Left colon (tissue), 2 donors: ENCODE results near the gene AHNAK2. TPM values are rescaled to one million over a fixed set of nuclear protein-coding genes. Genes with fewer than 3 reads are reported as not detected.

Experiments
- ATAC-seq: fragments of 200-7000 bp; cut with Tn5 transposase; one replicate; pipeline ENCODE4 v1.9.1; 2020; ENCODE audit warnings: mild to moderate bottlenecking, moderate library complexity
- DNase-seq, 2 donors: peaks; one replicate each; pipeline ENCODE4 v3.0.0-alpha.2; 2020
- intact Hi-C, 2 donors: fragments of 100-400 bp; cut with DNase I in 1 of 2; cut with micrococcal nuclease in 1 of 2; formaldehyde crosslinking; loops; one replicate each; pipeline versions ENCODE4 v1.11.2 to v1.14.0; 2022; cut with DNase I, micrococcal nuclease
- total RNA-seq, 2 donors: library from RNA; stranded (reverse); fragmentation: NEBNext Ultra II Directional; extraction: Animal tissue kit (Norgen Biotek cat#: 25700); gene quantifications; one replicate each; pipeline ENCODE4 v1.2.1, GENCODE V29; 2021
- donor health status: DM: no; HTN: no; CAD: no.
- donor health status: DM: yes; HTN: yes; CAD: no.

AHNAK2 gene
- total RNA-seq, 2 donors from 2014 or later, result 3.2 to 23.4 TPM

DNA sequence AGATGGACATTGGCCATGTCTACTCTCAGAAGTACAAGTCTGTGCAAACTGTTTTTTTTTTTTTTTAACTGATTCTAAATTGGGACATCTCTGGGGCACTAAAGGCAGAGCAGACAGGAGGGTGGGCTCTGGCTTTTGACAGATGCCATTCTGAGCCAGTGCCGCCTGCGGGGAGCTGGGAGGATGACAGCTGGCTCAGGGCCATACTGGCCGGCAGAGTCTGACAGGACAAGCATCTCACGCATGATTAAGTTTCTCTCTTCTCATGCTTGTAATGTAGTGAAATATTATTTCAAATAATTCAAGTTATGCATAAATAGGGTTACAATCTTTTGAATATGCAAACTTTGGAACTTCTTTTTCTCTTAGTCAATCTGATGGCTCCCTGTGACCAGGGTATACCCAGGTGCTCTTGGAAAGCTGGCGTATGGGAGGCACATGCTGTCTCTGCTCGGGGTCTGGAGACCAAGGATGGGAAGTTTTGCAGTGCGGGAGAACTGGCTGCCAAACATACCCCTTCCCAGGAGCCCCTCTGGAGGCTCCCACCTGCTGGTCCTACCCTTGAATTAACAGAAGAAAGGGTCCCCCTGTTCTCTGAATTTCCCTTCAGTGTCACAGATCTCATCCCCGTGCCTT, 35.1 kb upstream of the AHNAK2 start:
- intact Hi-C loops, result no loop called here
- DNase-seq (no peak), ATAC-seq (no peak)

DNA sequence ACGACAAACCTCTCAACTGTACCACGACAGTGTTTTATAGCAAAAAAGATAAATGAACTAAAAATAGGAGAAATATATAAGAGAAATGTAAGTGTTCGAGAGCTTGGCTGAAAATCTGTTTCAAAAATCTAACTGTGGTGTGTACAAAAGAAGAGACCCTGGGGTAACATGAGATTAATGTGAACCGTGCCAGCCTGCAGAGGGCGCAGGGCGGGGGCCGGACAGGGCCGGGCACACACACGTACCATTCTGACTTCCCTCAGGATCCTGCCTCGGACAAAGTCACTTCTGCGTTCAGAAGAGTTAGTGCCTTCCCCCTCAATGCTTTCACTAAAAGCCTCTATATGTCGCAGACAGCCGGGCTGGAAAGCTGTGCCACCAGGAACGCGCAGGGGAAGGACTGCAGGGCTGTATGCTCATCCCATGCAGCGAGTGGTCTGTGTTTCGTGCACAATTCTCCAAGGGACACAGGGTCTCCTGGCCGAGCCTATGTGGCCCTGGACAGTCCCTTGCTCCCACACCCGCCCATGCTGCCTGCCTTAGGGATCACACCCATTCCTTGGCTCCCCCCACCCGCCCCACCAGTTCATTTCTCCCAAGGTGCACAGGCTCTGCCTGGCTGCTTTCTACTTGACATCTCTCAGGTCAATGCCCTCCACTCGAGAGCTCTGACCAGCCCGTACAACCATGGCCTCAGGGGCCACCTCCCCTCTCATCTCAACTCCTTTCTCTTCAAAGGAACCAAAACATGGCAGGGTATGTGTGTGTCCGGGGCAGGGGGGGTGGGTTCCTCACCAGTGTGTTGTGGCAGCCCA, 34.2 kb upstream of the AHNAK2 start:
- intact Hi-C loops, result no loop called here
- DNase-seq (peak in 1 of 2 donors; percentile 53), ATAC-seq (peak; percentile 71)

DNA sequence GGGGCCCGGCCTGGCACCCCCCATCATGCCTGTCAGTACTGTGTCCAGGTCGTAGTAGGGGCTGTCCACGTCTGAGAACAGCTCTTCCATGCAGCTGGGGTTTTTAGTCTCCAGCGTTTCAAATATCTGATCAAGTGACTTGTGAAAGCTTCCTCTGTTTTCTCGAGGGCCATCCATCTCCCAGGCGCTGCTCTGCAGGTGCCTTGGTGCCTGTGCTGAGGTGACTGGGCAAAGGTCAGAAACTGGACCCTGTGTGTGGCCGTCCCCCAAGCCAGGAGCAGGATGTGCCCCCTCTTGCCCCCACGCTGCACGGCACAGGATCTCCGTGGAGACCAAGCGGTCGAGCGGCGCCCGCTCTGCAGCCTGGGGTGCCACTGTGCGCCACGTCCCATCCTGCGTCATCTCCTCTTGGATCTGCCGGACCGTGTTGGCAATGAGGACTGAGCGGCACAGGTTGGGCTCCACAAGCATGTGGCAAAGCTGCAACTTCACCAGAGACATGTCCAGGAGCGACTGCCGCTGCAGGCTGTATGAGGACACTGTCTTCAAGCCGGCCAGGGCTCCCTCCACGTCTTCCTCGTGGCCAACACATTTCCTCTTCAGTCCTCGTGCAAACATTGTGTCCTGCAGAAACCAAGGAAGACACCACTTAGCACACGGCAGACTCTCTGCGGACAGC, 33.3 kb upstream of the AHNAK2 start:
- ATAC-seq, result no peak
- intact Hi-C loops, result no loop called here
- DNase-seq, result no peak

DNA sequence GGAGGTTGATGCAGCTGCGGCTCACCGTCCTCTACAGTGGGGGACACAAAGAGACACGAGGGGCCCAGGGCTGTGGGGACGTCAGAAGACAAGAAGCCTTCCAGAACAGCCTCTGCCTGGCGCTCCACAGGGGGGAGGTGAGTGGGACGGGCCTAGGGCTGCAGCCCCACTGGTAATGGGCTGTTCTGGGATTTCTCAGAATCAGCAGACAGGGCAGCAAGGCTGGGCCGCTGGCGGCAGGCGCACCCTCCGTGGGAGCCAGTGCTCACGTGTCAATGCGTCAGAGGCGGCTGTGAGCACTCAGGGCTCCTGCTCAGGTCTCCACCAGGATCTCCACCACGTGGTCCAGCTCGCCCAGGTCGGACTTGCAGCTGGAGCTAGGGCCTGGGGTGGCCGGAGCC, 32.7 kb upstream of the AHNAK2 start:
- intact Hi-C loops, result no loop called here
- peak in 1 of 2 donors; percentile 56 for DNase-seq
- ATAC-seq, result no peak

DNA sequence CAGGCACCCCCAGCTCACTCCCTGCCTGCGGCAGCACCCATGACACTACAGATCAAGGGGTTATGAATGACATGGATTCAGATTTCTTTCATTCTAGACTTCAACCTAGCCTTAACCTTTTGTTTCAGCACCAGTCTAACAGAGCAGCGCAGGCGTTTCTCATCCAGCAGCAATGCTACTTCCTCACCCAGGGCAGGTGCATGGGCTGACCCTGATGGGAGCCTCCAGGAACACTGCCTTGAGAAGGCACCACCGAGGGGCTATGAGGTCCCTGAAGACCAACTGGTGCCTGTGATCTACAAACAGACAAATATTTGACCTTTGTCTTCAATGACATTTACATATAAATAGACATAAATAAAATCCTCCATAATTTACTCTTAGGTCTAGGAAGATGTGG, 31.9 kb upstream of the AHNAK2 start:
- no peak for DNase-seq
- ATAC-seq, result no peak
- intact Hi-C loops, result no loop called here

DNA sequence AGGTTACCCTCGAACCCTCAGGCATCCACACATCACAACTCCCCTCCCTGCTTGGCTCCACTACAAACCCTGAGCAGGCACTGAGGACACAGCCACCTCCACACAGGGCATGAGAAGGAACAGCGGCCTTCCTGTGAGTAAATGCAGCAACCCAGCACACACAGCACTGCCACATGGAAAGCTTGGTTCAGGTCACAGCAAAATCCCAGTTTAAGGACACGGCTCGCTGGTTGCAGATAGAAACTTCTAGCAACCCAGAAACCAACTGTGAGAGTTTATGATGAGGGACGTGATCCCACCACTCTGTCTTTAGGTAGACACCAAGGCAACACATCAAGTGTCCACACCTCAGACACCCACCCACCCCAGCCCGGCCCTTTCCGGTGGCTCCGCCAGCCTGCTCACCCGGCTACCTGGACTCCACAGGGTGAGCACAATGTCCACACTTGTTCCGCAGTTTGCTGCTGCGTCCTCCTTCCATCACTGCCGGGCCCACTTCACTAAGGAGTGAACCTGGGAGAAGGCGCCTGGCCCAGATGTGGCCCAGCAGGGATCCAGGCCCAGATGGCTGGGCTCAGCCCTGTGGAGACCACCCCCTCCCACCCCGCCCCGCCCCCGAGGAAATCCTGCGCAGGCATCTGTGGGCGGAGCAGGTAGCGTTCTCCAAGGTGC, 29.6 kb upstream of the AHNAK2 start:
- DNase-seq, result no peak
- ATAC-seq, result no peak
- intact Hi-C loops, result no loop called here

DNA sequence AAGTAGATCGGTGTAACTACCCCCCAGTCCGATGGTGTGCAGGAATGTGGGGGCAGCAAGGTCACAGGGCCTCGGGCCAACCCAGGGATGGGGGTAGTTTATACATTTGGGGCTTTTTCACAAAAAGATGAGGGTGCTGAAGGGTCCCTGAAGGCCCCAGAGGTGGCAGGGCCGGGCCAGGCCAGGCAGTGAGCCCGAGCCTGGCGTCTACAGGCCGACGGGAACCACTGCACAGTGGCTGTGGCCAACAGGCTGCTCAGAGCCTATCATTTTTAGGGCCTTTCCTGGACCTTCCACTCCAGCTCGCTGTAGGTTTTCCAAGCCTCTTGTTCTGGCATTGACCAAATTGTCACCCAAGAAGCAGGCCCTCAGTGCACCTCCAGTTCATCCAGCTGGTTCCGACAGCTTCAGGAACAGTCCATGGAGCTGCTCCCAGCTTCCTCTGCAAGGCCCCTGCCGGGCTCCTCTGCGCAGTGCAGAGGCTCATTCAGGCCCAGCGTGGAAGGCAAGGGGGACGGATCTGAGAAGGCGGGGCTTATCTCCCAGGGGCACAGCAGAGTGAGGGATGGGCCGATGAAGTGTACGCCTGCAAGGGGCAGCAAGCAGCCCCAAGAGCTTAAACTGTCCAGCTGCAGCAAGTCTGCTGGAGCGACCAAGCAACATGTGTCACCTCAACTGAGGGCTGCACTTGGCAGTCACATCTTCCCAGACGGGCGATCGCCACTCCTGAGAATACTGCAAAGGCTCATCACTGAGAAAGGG, 28.8 kb upstream of the AHNAK2 start:
- ATAC-seq (no peak), DNase-seq (no peak)
- intact Hi-C loops, result no loop called here

DNA sequence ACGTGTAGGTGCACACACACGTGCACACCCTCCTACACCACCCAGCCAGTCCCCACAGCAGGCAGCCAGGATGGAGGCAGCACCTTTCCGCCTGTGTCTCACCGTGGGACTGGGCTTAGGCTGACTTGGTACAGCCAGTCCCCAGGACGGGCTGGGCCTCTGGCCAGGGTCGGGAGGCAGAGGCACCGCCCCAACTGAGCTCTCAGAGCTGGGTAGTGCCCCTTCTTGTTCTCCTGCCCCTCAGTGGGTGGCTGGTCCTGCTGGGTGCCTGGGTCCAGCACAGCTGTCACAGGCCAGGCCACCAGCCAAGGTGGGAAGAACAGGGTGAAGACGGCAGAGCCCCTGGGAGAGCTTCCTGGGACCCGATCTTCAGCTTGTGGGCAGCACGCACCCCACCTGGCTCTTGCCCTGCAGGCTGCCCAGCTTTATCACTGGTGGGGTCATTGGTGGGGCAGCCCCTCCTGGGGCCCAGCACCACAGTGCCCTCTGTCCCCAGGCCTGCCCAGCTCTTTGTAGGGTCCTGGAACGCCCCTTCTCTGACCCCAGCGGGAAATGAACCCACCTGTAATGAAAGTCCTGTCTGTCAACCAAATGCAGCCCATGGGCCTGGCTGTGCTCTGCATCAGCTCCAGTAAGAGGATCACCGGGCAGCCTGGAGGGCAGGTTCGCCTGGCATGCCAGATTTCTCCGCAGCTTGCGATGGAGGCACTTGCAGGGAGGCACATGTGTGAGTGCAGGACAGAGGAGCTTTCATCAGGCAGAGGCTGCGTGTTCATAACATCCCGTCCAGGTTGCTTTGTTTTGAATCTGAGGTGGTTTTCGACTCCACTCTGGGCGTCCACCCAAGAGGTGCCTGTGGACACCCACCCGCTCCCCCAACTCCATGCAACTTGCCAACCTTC, 28.0 kb upstream of the AHNAK2 start:
- ATAC-seq (peak; percentile 19), DNase-seq (no peak)
- intact Hi-C loops, result no loop called here

DNA sequence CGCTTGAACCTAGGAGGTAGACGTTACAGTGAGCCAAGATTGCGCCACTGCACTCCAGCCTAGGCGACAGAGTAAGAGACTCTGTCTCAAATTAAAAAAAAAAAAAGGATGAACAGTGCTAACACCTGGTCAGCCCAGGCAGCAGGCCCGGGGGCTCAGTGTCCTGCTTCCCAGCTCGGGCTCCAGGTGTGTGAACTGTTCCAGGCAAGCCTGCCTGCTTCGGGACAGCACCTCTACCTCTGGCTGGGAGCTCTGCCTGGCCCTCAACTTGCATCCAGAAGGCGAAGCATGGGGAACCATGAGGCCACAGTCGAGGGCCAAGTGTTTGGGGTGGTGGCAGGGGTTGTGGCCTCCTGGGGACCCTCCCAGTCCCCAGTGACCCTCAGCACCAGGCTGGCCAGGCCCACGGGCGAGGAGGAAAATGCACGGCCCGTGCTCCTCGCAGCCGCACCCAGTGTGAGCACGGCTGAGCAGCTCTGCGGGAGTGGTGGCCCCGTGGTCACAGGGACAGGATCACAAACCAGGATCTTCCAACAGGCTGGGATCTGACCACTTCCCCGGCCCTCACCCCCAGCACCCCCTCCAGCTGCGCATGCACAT, 27.3 kb upstream of the AHNAK2 start:
- intact Hi-C loops, result no loop called here
- DNase-seq, result no peak
- peak; percentile 26 for ATAC-seq

DNA sequence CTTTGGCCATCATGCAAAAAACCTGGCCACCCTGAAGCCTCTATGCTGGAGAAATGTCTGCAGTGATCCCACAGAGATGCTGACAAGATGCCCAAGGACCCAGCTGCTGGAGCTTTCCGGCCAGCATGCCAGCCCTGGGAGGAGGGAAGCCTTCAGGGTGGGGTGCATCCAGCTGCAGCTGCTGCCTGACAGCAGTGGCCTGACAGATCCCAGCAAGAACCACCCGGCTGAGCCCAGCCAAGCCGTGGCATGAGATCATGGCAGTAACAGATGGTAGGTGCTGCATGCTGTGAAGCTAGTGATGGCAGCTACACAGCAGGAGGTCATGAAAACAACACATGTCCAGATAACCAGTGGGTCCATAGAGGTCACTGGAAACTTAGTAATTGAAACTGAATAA, 21.2 kb upstream of the AHNAK2 start:
- intact Hi-C loops, result no loop called here

DNA sequence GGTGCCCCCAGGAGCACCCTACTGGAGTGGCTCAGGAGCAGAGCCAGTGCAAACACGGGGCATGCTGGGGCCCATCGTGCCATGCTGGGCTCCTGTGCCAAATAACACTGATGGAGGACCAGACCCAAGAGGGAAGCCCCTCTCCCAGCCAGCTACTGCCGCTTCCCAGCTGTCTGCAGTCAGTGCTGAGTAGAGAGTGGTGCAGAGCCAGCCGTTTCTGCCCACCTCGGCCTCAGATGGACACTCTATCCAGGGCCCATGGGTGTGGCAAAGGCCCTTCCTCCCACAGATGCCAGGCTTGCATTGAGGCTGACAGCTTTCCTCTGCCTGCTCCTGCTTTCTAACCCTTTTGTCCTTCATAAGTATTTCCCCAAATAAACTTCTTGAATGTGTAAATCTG, 20.6 kb upstream of the AHNAK2 start:
- no peak for DNase-seq
- ATAC-seq, result no peak
- intact Hi-C loops, result no loop called here

More for the DNA sequence above, 21.2 kb upstream of the AHNAK2 start:
- DNase-seq, result no peak
- ATAC-seq, result no peak

DNA sequence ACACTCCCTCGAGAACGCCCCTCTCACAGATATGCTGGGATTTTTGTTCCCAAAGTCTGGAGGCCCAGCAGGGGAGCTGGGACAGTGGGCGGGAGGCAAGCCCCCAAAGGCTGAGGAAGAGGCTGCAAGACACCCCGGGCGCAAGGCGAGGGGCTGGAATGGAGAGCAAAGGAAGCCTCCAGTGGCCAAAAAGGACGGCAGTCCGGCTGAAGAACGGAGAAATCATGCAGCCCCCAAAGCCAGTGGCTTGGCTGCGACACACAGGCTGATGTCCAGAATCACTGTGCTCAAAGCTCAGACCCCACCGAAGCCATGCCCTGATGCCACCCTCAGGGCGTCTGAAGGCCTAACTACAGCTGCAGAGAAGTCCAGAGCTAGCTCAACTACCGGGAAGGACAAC, 18.3 kb upstream of the AHNAK2 start:
- DNase-seq (no peak), ATAC-seq (no peak)
- intact Hi-C loops, result no loop called here

DNA sequence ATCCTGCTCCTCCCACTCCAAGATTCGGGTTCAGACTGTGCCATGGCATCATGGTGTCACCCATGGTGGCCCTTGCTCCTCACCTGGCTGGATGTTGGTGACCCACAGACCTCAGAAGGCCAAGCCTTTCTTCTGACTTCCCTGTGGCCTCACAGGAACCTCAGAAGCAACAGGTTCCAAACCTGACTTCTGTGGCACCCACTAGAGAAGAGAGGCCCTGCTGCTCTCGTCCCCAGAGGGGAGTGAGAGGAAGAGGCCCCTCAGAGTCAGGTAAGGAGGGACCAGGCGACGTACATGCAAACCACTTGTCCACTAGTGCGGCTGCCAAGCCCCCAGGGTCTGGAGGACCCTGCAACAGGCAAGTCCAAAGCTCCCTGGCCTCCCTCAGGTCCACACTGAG, 17.9 kb upstream of the AHNAK2 start:
- intact Hi-C loops, result no loop called here
- ATAC-seq (no peak), DNase-seq (no peak)

DNA sequence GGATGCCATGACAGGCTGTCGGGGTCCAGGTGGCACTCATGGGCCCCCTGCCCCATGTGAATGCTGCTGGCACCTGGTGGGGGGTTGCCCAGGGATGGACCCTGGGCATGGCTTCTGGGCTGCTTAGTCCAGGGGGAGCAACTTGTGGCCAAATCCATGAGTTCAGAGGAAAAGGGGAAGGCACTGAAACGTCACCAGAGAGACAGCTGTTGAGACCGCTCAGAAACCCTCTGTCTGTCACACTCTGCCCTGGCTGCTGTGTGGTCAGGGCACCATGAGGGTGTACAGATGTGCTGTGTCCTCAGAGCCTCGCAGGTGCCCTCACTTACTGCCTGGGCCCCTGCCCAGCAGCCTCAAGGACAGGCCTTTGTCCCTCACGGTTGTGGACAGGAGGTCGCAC, 16.8 kb upstream of the AHNAK2 start:
- no peak for ATAC-seq
- no peak for DNase-seq
- intact Hi-C loops, result no loop called here

DNA sequence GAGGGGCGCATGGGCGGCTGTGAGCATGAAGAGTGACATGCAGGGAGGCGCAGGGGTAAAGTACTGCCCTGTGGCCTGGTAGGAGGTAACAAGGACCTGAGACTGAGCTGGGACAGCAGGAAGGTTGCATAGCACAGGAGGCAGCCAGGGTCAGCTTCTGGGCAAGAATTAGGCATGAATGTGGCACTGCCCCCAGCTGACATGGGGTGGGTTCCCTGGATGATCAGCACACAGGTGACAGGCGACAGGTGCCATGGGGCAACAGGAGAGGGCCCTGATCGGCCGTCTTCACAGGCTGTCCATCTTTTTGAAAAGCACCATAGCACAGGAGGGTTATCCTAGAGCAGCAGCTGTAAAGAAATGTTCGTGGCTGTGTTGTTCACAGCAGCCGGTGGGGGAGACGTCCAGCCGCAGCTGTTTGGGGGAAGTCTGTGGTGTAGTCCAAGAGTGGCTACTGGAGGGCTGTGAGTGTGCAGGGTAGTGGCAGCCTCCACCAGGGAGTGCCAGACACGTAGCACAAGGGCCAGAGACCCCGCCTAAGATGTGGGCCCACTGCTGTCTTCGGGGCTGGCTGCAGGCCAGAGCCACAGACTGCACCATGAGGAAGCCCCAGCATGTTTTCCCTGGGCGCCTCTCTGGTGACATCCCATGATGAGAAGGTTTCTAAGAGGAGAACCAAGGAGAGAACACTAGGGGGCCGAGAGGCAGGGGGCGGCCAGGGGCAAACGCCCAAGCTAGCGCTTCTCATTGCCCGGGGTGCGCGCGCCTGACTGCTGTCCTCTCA, 15.8 kb upstream of the AHNAK2 start:
- ATAC-seq (no peak), DNase-seq (no peak)
- intact Hi-C loops, result no loop called here

DNA sequence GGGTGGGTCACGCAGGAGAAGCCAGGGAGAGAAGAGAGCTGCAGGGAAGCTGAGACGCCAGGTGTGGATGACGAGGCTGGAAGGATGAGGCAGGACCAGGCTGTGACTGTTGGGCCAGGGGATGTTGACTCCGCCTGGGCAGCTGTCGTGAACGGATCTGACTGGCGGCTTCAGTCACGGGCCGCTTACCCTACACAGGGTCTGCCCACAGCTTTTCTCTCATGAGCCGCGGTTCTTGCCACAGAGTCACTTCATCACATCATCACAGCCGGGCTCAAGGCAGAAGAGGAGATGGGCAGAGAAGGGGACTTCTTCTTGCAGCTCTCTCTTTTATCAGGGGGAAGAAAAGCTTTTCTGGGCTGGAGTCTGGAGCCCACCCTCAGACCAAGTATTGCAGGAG, 15.1 kb upstream of the AHNAK2 start:
- intact Hi-C loops, result no loop called here
- ATAC-seq (no peak), DNase-seq (no peak)

DNA sequence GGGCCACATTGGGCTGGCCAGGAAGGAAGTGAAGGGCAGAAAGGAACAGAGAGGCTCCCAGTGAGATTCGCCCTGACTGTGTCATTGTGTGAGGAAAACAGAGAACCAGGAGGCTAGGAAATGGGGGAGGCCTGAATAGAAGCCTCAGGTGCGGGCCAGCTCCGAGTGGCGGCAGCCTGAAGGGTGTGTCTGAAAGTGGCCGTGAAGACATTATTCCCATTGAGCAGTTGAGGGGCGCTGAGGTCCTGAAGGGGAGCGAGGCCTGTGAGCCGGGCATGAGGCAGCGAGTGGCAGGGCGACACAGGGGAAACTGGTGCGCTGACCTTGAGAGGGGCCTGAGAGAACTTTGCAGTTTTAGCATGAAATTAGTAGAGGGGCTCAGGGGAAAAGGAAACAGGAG, 14.3 kb upstream of the AHNAK2 start:
- ATAC-seq (no peak), DNase-seq (no peak)
- intact Hi-C loops, result no loop called here
